Endodermal cell (in vitro differentiated cells): ENCODE data around the gene TNKS2. TPM values are rescaled to one million over a fixed set of nuclear protein-coding genes. Genes with fewer than 3 reads are reported as not detected.

Source experiments
- DNase-seq: peaks from one replicate; pipeline ENCODE4 v3.0.0-alpha.2; 2017
- H3K27ac ChIP-seq: 2 replicates; pipeline ENCODE4 v1.5.1; 2013; ENCODE audit warnings: mild to moderate bottlenecking, low read depth, low read length, moderate library complexity
- H3K27me3 ChIP-seq: 2 replicates; pipeline ENCODE4 v1.6.1; 2013; ENCODE audit warnings: mild to moderate bottlenecking, low read length, moderate library complexity; ENCODE audit not compliant: insufficient read depth, control insufficient read depth, poor library complexity, severe bottlenecking
- H3K36me3 ChIP-seq: 2 replicates; pipeline ENCODE4 v1.7.0; 2013; ENCODE audit warnings: mild to moderate bottlenecking, low read length, moderate library complexity; ENCODE audit not compliant: control insufficient read depth, insufficient read depth
- H3K4me1 ChIP-seq: one replicate; pipeline ENCODE4 v1.7.0; 2013; ENCODE audit warnings: low read length; ENCODE audit not compliant: control insufficient read depth, insufficient read depth
- H3K4me3 ChIP-seq: 2 replicates; pipeline ENCODE4 v1.5.1; 2013; ENCODE audit warnings: mild to moderate bottlenecking, low read length, moderate library complexity
- H3K9ac ChIP-seq: 2 replicates; pipeline ENCODE4 v1.6.1; 2013; ENCODE audit warnings: mild to moderate bottlenecking, low read length, moderate library complexity; ENCODE audit not compliant: poor library complexity, severe bottlenecking; ENCODE audit errors: extremely low read depth
- H3K9me3 ChIP-seq: 2 replicates; pipeline ENCODE4 v1.6.1; 2013; ENCODE audit warnings: mild to moderate bottlenecking, low read length, moderate library complexity; ENCODE audit not compliant: control insufficient read depth
- H3K27ac Mint-ChIP-seq: 2 replicates; pipeline ENCODE4 v1.8.0; 2020; ENCODE audit warnings: mixed read lengths
- H3K27me3 Mint-ChIP-seq: 2 replicates; pipeline ENCODE4 v1.8.0; 2021; ENCODE audit warnings: mild to moderate bottlenecking, mixed read lengths; ENCODE audit not compliant: insufficient read depth
- H3K36me3 Mint-ChIP-seq: 2 replicates; pipeline ENCODE4 v1.8.0; 2020; ENCODE audit warnings: low read depth, mixed read lengths
- H3K4me1 Mint-ChIP-seq: 2 replicates; pipeline ENCODE4 v1.8.0; 2020; ENCODE audit warnings: mixed read lengths
- H3K4me3 Mint-ChIP-seq: 2 replicates; pipeline ENCODE4 v1.8.0; 2020; ENCODE audit warnings: mild to moderate bottlenecking, moderate library complexity, mixed read lengths
- H3K9me3 Mint-ChIP-seq: 2 replicates; pipeline ENCODE4 v1.8.0; 2020; ENCODE audit warnings: mild to moderate bottlenecking, mixed read lengths
- CTCF ChIP-seq: fragments of 200-600 bp; sonication (generic); conservative IDR thresholded peaks from 2 replicates; pipeline ENCODE4 v1.5.0; 2021; ENCODE audit warnings: antibody characterized with exemption, mild to moderate bottlenecking
- WGBS, 2 experiments: methylation state at CpG; one replicate each; pipeline versions ENCODE4 v1.1.5 to v1.1.7; 2013; ENCODE audit warnings: missing lambda C conversion rate in 2 of 2, mixed read lengths in 1 of 2; ENCODE audit not compliant: insufficient coverage in 1 of 2, insufficient read length in 1 of 2; 5-methylcytosine and 5-hydroxymethylcytosine counted together
- total RNA-seq, 2 donors: library from RNA; stranded (reverse); fragmentation: NEBNext Ultra II Directional in 1 of 2; extraction: Animal tissue kit (Norgen Biotek cat#: 25700) in 1 of 2; gene quantifications; 2 replicates in 1 of 2; 3 replicates in 1 of 2; pipeline ENCODE4 v1.2.1, GENCODE V29; 2021

The TNKS2 gene
- total RNA-seq, 2 donors from 2014 or later: 51.3 to 59.9 TPM

- H3K4me1 Mint-ChIP-seq: peaks cover 11% of the 10 kb centered on the region
- 84 to 100% methylated on average over 2 of the region's 2 CpGs for WGBS, 2 experiments
- H3K27me3 Mint-ChIP-seq: no peaks in the 10 kb centered on the region
- Histone ChIP-seq H3K4me1 (peaks cover 8% of the 10 kb centered on the region), H3K27me3 (no peaks in the 10 kb centered on the region), H3K9ac (no peak overlapping the region), H3K36me3 (peaks cover 48% of the 10 kb centered on the region), H3K4me3 (no peak overlapping the region), H3K9me3 (no peaks in the 10 kb centered on the region), H3K27ac (no peak overlapping the region)
- H3K27ac Mint-ChIP-seq: no peak overlapping the region
- TF ChIP-seq CTCF: no peak
- no peaks in the 10 kb centered on the region for H3K9me3 Mint-ChIP-seq
- peaks cover 35% of the 10 kb centered on the region for H3K36me3 Mint-ChIP-seq
- H3K4me3 Mint-ChIP-seq: no peak overlapping the region
- no peak for DNase-seq
Observed at GRCh38 chr10:91864744-91865143, 66.5 kb downstream of the TNKS2 start.

GRCh38 chr10:91865562-91866081 lies 67.4 kb downstream of the TNKS2 start:
- Histone ChIP-seq H3K9me3 (no peaks in the 10 kb centered on the region), H3K27me3 (no peaks in the 10 kb centered on the region), H3K27ac (no peak overlapping the region), H3K9ac (no peak overlapping the region), H3K4me1 (peaks cover 4% of the 10 kb centered on the region), H3K4me3 (no peak overlapping the region), H3K36me3 (peaks cover 39% of the 10 kb centered on the region)
- H3K4me3 Mint-ChIP-seq: no peak overlapping the region
- H3K27me3 Mint-ChIP-seq: no peaks in the 10 kb centered on the region
- TF ChIP-seq CTCF: no peak
- H3K36me3 Mint-ChIP-seq: peaks cover 27% of the 10 kb centered on the region
- WGBS, 2 experiments: 80 to 90% methylated on average over 2 of the region's 2 CpGs
- no peak for DNase-seq
- H3K9me3 Mint-ChIP-seq: no peaks in the 10 kb centered on the region
- peak overlapping the region; percentile 41 for H3K27ac Mint-ChIP-seq
- peaks cover 11% of the 10 kb centered on the region for H3K4me1 Mint-ChIP-seq

- no peak overlapping the region for H3K9ac ChIP-seq
- Mint-ChIP-seq H3K27me3 (peaks cover 1% of the 10 kb centered on the region), H3K4me1 (peaks cover 19% of the 10 kb centered on the region), H3K4me3 (no peak overlapping the region), H3K27ac (no peak overlapping the region), H3K9me3 (peaks cover 3% of the 10 kb centered on the region), H3K36me3 (no peaks in the 10 kb centered on the region)
- no peak for DNase-seq
- no peak overlapping the region for H3K27ac ChIP-seq
- no peak for TF ChIP-seq CTCF
- no peaks in the 10 kb centered on the region for H3K27me3 ChIP-seq
- WGBS, 2 experiments: 97 to 100% methylated on average over 2 of the region's 2 CpGs
- H3K36me3 ChIP-seq: no peaks in the 10 kb centered on the region
- no peaks in the 10 kb centered on the region for H3K4me1 ChIP-seq
- no peaks in the 10 kb centered on the region for H3K9me3 ChIP-seq
- H3K4me3 ChIP-seq: no peak overlapping the region
Observed at GRCh38 chr10:91875156-91875555, 76.9 kb downstream of the TNKS2 start.
